K562 (cell line): ENCODE data around the gene TRPM2. TPM values are rescaled to one million over a fixed set of nuclear protein-coding genes. Genes with fewer than 3 reads are reported as not detected.
A peak's percentile ranks its signal among the peaks of the same experiment; 100 is the strongest.

Source experiments
- ATAC-seq: fragments of 200-7000 bp; cut with Tn5 transposase; 3 replicates; pipeline ENCODE4 v1.9.1; 2020; ENCODE audit warnings: moderate library complexity
- BruUV-seq: library from RNA; stranded (reverse); fragments of 400-500 nt; replicated peaks from 2 replicates; lab custom pipeline; 2021; lab: Mats Ljungman, UMichigan
- CTCF ChIA-PET: fragments of 300-600 bp; formaldehyde crosslinking; extraction: SDS; loops from one replicate; lab custom pipeline; 2021; ENCODE audit warnings: low intra/inter-chr PET ratio; lab: Yijun Ruan, JAX
- POLR2A ChIA-PET: fragments of 300-600, 350-650 bp; sonication (Branson Sonifier 250); formaldehyde crosslinking; extraction: SDS; loops from one replicate; lab custom pipeline; 2021; ENCODE audit warnings: antibody characterized with exemption, inconsistent platforms; lab: Yijun Ruan, JAX
- DNase-seq, 4 experiments: peaks; one replicate each; pipeline versions ENCODE4 v3.0.0 to v3.0.0-alpha.2; 2011 to 2018; ENCODE audit warnings: low spot score in 3 of 4, mixed read lengths in 3 of 4; ENCODE audit errors: extremely low read depth in 1 of 4
- FAIRE-seq: peaks from 2 replicates; lab custom pipeline; 2011; peaks lifted over from hg19 to GRCh38; lab: Jason Lieb, UNC
- H2AFZ ChIP-seq: 2 replicates; pipeline ENCODE4 v1.6.0; 2011; ENCODE audit warnings: low read depth, low read length, control low read depth, inconsistent platforms
- H3K27ac ChIP-seq: fragments of 200-600 bp; 3 replicates; pipeline ENCODE4 v1.8.0; 2011; ENCODE audit warnings: low read depth, mild to moderate bottlenecking, control low read depth, inconsistent platforms, low read length, moderate library complexity, mixed read lengths; ENCODE audit errors: extremely low read depth
- H3K27me3 ChIP-seq, 2 experiments: fragments of 300-600 bp in 1 of 2; 2 replicates in 1 of 2; 3 replicates in 1 of 2; pipeline versions ENCODE4 v1.6.0 to v1.8.0; 2011; ENCODE audit warnings: inconsistent platforms in 2 of 2, low read length in 2 of 2, mild to moderate bottlenecking in 1 of 2, mixed read lengths in 1 of 2, moderate library complexity in 1 of 2; ENCODE audit not compliant: control insufficient read depth in 2 of 2, insufficient read depth in 2 of 2
- H3K36me3 ChIP-seq: fragments of 300-600 bp; 3 replicates; pipeline ENCODE4 v1.8.0; 2011; ENCODE audit warnings: mild to moderate bottlenecking, low read length, inconsistent platforms; ENCODE audit not compliant: control insufficient read depth, insufficient read depth
- H3K4me1 ChIP-seq, 2 experiments: fragments of 200-600 bp in 1 of 2; replicated peaks in 1 of 2; 2 replicates in 1 of 2; 3 replicates in 1 of 2; pipeline versions ENCODE4 v1.5.1 to v1.8.0; 2011; ENCODE audit warnings: inconsistent platforms in 2 of 2, low read length in 2 of 2, mild to moderate bottlenecking in 1 of 2, mixed read lengths in 1 of 2, moderate library complexity in 1 of 2; ENCODE audit not compliant: control insufficient read depth in 2 of 2, insufficient read depth in 2 of 2
- H3K4me2 ChIP-seq: 2 replicates; pipeline ENCODE4 v1.6.1; 2011; ENCODE audit warnings: low read length, control low read depth, inconsistent platforms, mixed read lengths; ENCODE audit not compliant: insufficient read depth
- H3K4me3 ChIP-seq: fragments of 200-600 bp; sonication (generic), shearing (Covaris generic); 2 replicates; pipeline ENCODE4 v1.5.1; 2016; ENCODE audit warnings: control low read depth, inconsistent platforms
- H3K79me2 ChIP-seq: fragments of 200-600 bp; 3 replicates; pipeline ENCODE4 v1.8.0; 2011; ENCODE audit warnings: low read length, inconsistent platforms; ENCODE audit not compliant: control insufficient read depth, insufficient read depth
- H3K9ac ChIP-seq, 2 experiments: 2 replicates each; pipeline versions ENCODE4 v1.6.0 to v1.6.1; 2011; ENCODE audit warnings: low read depth in 2 of 2, low read length in 2 of 2, control low read depth in 1 of 2, inconsistent platforms in 1 of 2, mild to moderate bottlenecking in 1 of 2, mixed read lengths in 1 of 2; ENCODE audit not compliant: insufficient read depth in 1 of 2
- H3K9me1 ChIP-seq: one replicate; pipeline ENCODE4 v1.6.0; 2011; ENCODE audit warnings: inconsistent platforms, mild to moderate bottlenecking, low read length, moderate library complexity; ENCODE audit not compliant: control insufficient read depth, insufficient read depth
- H3K9me3 ChIP-seq: replicated peaks from 2 replicates; pipeline ENCODE4 v1.5.1; 2011; ENCODE audit warnings: low read depth, low read length, inconsistent platforms; ENCODE audit not compliant: control insufficient read depth, insufficient read depth
- H4K20me1 ChIP-seq: replicated peaks from 2 replicates; pipeline ENCODE4 v1.6.1; 2011; ENCODE audit warnings: low read length, inconsistent platforms, mixed read lengths; ENCODE audit not compliant: control insufficient read depth, insufficient read depth
- BRD4 ChIP-seq: fragments of 200-600 bp; sonication (generic); IDR thresholded peaks from 2 replicates; pipeline ENCODE4 v1.6.1; 2017; ENCODE audit warnings: inconsistent platforms
- EGR1 ChIP-seq: fragments of 450-650 bp; conservative IDR thresholded peaks from 2 replicates; pipeline ENCODE4 v1.6.1; 2017; ENCODE audit warnings: mild to moderate bottlenecking
- MAZ ChIP-seq, 2 experiments: fragments of 450-650 bp in 1 of 2; sonication (generic) in 1 of 2; formaldehyde crosslinking; IDR thresholded peaks in 1 of 2; conservative IDR thresholded peaks in 1 of 2; 2 replicates each; pipeline versions ENCODE4 v1.4.0 to v1.5.0; 2020; ENCODE audit warnings: mild to moderate bottlenecking in 1 of 2, missing genetic modification reagents in 1 of 2
- USF1 ChIP-seq: sonication (generic); formaldehyde crosslinking; IDR thresholded peaks from 2 replicates; pipeline ENCODE4 v1.9.0; 2022; ENCODE audit warnings: mild to moderate bottlenecking, missing genetic modification reagents
- ZNF239 ChIP-seq: fragments of 250-450 bp; sonication (Bioruptor Pico); IDR thresholded peaks from 2 replicates; pipeline ENCODE4 v1.4.0; 2020; ENCODE audit warnings: mild to moderate bottlenecking
- WGBS: fragments of 100-300 bp; shearing (Covaris generic); methylation state at CpG from one replicate; pipeline ENCODE4 v1.1.6; 2016; ENCODE audit warnings: low coverage, mixed read lengths; ENCODE audit not compliant: insufficient coverage; ENCODE audit errors: missing lambda C conversion rate; 5-methylcytosine and 5-hydroxymethylcytosine counted together
- in situ Hi-C: fragments of 300-500 bp; cut with MboI; formaldehyde crosslinking; loops from 4 replicates; pipeline ENCODE4 v1.15.0; 2018; ENCODE audit warnings: inconsistent platforms, mixed read lengths
- intact Hi-C: fragments of 100-400 bp; cut with micrococcal nuclease; formaldehyde crosslinking; loops from 2 replicates; pipeline ENCODE4 v1.14.2; 2022
- polyA plus RNA-seq, 8 experiments: library from polyadenylated mRNA; depleted of rRNA in 4 of 8; stranded (reverse) in 5 of 8; unstranded in 3 of 8; fragments of >200 nt; fragmentation: Nextera tagmentation in 2 of 8; fragmentation: Illumina TruSeq in 1 of 8; extraction: Ambion mirVana in 2 of 8; extraction: Trizol in 1 of 8; gene quantifications; 2 replicates each; pipeline versions ENCODE4 v1.2.1 to v1.2.3, GENCODE V29; 2011 to 2014; ENCODE audit warnings: inconsistent platforms in 1 of 8, missing spikeins in 1 of 8
- total RNA-seq, 7 experiments: library from RNA; depleted of rRNA in 6 of 7; stranded (reverse); fragments of >200 nt in 6 of 7; fragmentation: Illumina TruSeq in 2 of 7; extraction: Trizol in 2 of 7; gene quantifications; 2 replicates each; pipeline versions ENCODE4 v1.2.1 to v1.2.3, GENCODE V29; 2011 to 2021; ENCODE audit warnings: low replicate concordance in 1 of 7

Gene TRPM2
- total and polyA plus RNA-seq, 9 of the 15 experiments (the other 6 are each of a cell fraction or from before 2014, with no cell fraction given), result 0.33 to 2.1 (median 0.98) TPM; not detected in 2

GRCh38 chr21:44478124-44478800, 124.8 kb downstream of the TRPM2 start:
- Histone ChIP-seq H3K9me3 (no peaks in the 10 kb centered on the region), H4K20me1 (no peaks in the 10 kb centered on the region), H3K4me2 (no peak overlapping the region), H2AFZ (no peak overlapping the region), H3K4me3 (no peak overlapping the region), H3K4me1 (peaks cover 0 to 9% of the 10 kb centered on the region in 2 experiments; a peak in 2 of 5 replicates), H3K9ac (peak overlapping the region in 1 of 2 experiments; percentile 43; a peak in 1 of 4 replicates), H3K27ac (no peak overlapping the region), H3K36me3 (no peaks in the 10 kb centered on the region), H3K9me1 (no peaks in the 10 kb centered on the region), H3K27me3 (peaks cover 13 to 38% of the 10 kb centered on the region in 2 experiments; a peak in 4 of 5 replicates), H3K79me2 (no peaks in the 10 kb centered on the region)
- DNase-seq, result no peak
- in situ Hi-C loops (no loop called here), intact Hi-C loops (no loop called here)
- 3% methylated on average over 16 of the region's 16 CpGs for WGBS
- ChIA-PET CTCF (no interaction called here), POLR2A (interaction anchor here (0.5 to 1.2 kb wide), 2 partner anchors 11 to 281 kb away, joined by 3 to 4 read pairs; no protein-coding TSS in a partner anchor)
- FAIRE-seq, result no peak
- ATAC-seq, result no peak
- TF ChIP-seq USF1 (CRISPR knock-in tag), result peak; percentile 29; the same call in 1 of the 2 replicates
- no peak for TF ChIP-seq EGR1
- no peak for TF ChIP-seq MAZ (CRISPR knock-in tag; conservative IDR thresholded peaks at IDR 0.05 in 1 of 2, IDR thresholded peaks at IDR 0.05 in 1 of 2)
- no peak for TF ChIP-seq BRD4
- TF ChIP-seq ZNF239 (CRISPR knock-in tag), result no peak
- BruUV-seq, result no TSS peak
